Sigmoid colon (tissue), 7 donors: ENCODE data around the gene EIF4ENIF1. TPM values are rescaled to one million over a fixed set of nuclear protein-coding genes. Genes with fewer than 3 reads are reported as not detected.

ENCODE experiments used
- DNase-seq: peaks from one replicate; pipeline ENCODE4 v3.0.0-alpha.2; 2019
- H3K27ac ChIP-seq, 4 donors: fragments of 200-600 bp; sonication (generic); one replicate each; pipeline ENCODE4 v1.5.1; 2016 to 2019; ENCODE audit warnings: mild to moderate bottlenecking in 1 of 4
- H3K27me3 ChIP-seq, 3 donors: fragments of 200-600 bp; sonication (generic); one replicate each; pipeline ENCODE4 v1.5.1; 2019; ENCODE audit warnings: mild to moderate bottlenecking in 1 of 3
- H3K36me3 ChIP-seq, 4 donors: fragments of 200-600 bp; sonication (generic); one replicate each; pipeline ENCODE4 v1.5.1; 2016 to 2019
- H3K4me1 ChIP-seq, 4 donors: fragments of 200-600 bp; sonication (generic); one replicate each; pipeline ENCODE4 v1.5.1; 2017 to 2019
- H3K4me3 ChIP-seq, 4 donors: fragments of 200-600 bp; sonication (generic); one replicate each; pipeline ENCODE4 v1.5.1; 2017 to 2019; ENCODE audit warnings: mild to moderate bottlenecking in 2 of 4, moderate library complexity in 1 of 4
- H3K9me3 ChIP-seq, 4 donors: fragments of 200-600 bp in 3 of 4; sonication (generic) in 3 of 4; one replicate each; pipeline versions ENCODE4 v1.5.1 to v1.6.1; 2013 to 2019
- CTCF ChIP-seq, 4 experiments: fragments of 450-650 bp in 3 of 4; fragments of 200-600 bp in 1 of 4; IDR thresholded peaks; one replicate each; pipeline ENCODE4 v1.5.1; 2016 to 2019; ENCODE audit warnings: antibody characterized with exemption in 4 of 4, mild to moderate bottlenecking in 3 of 4, moderate library complexity in 2 of 4
- EP300 ChIP-seq, 4 donors: sonication (generic); formaldehyde crosslinking; IDR thresholded peaks; one replicate each; pipeline ENCODE4 v1.6.1; 2017; ENCODE audit warnings: antibody characterized with exemption in 4 of 4
- POLR2A ChIP-seq, 2 donors: fragments of 450-650 bp; IDR thresholded peaks; one replicate each; pipeline ENCODE4 v1.6.1; 2016; ENCODE audit warnings: antibody characterized with exemption in 2 of 2, mild to moderate bottlenecking in 2 of 2, moderate library complexity in 2 of 2
- POLR2AphosphoS5 ChIP-seq, 4 donors: sonication (generic); formaldehyde crosslinking; IDR thresholded peaks; one replicate each; pipeline ENCODE4 v1.6.1; 2017; ENCODE audit warnings: antibody characterized with exemption in 4 of 4
- WGBS, 2 donors: extraction: QIAGEN DNeasy Blood & Tissue Kit; methylation state at CpG; one replicate each; pipeline ENCODE4 v1.1.7; 2013; 5-methylcytosine and 5-hydroxymethylcytosine counted together
- intact Hi-C: fragments of 100-400 bp; cut with DNase I; formaldehyde crosslinking; loops from one replicate; pipeline ENCODE4 v1.15.1; 2023
- polyA plus RNA-seq, 3 donors: library from polyadenylated mRNA; stranded (reverse); fragments of 200-250 nt; gene quantifications; one replicate each; pipeline ENCODE4 v1.2.3, GENCODE V29; 2013
- total RNA-seq, 4 donors: library from RNA; depleted of rRNA; stranded (reverse); fragments of >200 nt; gene quantifications; one replicate each; pipeline ENCODE4 v1.1.0, GENCODE V29; 2016
- donor health status: healthy with polysubstance abuse.
- donor health status: Bipolar disorder and iron deficiency.
- donor health status: healthy.

EIF4ENIF1 gene
- total and polyA plus RNA-seq, 7 donors = 5.5 to 23.8 (median 16.6) TPM

GRCh38 chr22:31447337-31447736 is 42.3 kb downstream of the EIF4ENIF1 start:
- Histone ChIP-seq H3K4me3 (no peak overlapping the region), H3K27me3 (no peaks in the 10 kb centered on the region), H3K36me3 (peaks cover 0 to 54% (median 24%) of the 10 kb centered on the region in 4 donors), H3K4me1 (no peaks in the 10 kb centered on the region), H3K9me3 (no peaks in the 10 kb centered on the region), H3K27ac (no peak overlapping the region)
- 97% methylated on average over 3 of the region's 3 CpGs for WGBS, 2 donors
- no peak for DNase-seq
- intact Hi-C loops = no loop called here
- TF ChIP-seq EP300 (IDR thresholded peaks at IDR 0.05) (no peak), POLR2A (IDR thresholded peaks at IDR 0.05) (no peak), CTCF (IDR thresholded peaks at IDR 0.05) (no peak), POLR2AphosphoS5 (IDR thresholded peaks at IDR 0.05) (no peak)

- no peak overlapping the region for H3K4me3 ChIP-seq
- no peaks in the 10 kb centered on the region for H3K27me3 ChIP-seq
- intact Hi-C loops = no loop called here
- no peak overlapping the region for H3K27ac ChIP-seq
- no peaks in the 10 kb centered on the region for H3K9me3 ChIP-seq
- DNase-seq = no peak
- no peaks in the 10 kb centered on the region for H3K4me1 ChIP-seq
- 91 to 93% methylated on average over 2 of the region's 2 CpGs for WGBS, 2 donors
- H3K36me3 ChIP-seq = peaks cover under 1 to 59% (median 29%) of the 10 kb centered on the region in 4 donors
- no peak for TF ChIP-seq POLR2A (IDR thresholded peaks at IDR 0.05)
- no peak for TF ChIP-seq POLR2AphosphoS5 (IDR thresholded peaks at IDR 0.05)
- TF ChIP-seq EP300 (IDR thresholded peaks at IDR 0.05) = no peak
- TF ChIP-seq CTCF (IDR thresholded peaks at IDR 0.05) = no peak
Observed at GRCh38 chr22:31446767-31447166, 42.9 kb downstream of the EIF4ENIF1 start.

GRCh38 chr22:31446208-31446607 is 43.4 kb downstream of the EIF4ENIF1 start:
- no peak for TF ChIP-seq EP300 (IDR thresholded peaks at IDR 0.05)
- TF ChIP-seq POLR2AphosphoS5 (IDR thresholded peaks at IDR 0.05) = no peak
- no peak for TF ChIP-seq POLR2A (IDR thresholded peaks at IDR 0.05)
- no peak for TF ChIP-seq CTCF (IDR thresholded peaks at IDR 0.05)
- H3K4me1 ChIP-seq = no peaks in the 10 kb centered on the region
- intact Hi-C loops = no loop called here
- H3K36me3 ChIP-seq = peaks cover 4 to 65% (median 34%) of the 10 kb centered on the region in 4 donors
- H3K27ac ChIP-seq = no peak overlapping the region
- 86 to 88% methylated on average over 3 of the region's 3 CpGs for whole genome bisulfite sequencing, 2 donors
- H3K9me3 ChIP-seq = no peaks in the 10 kb centered on the region
- H3K27me3 ChIP-seq = no peaks in the 10 kb centered on the region
- H3K4me3 ChIP-seq = no peak overlapping the region
- DNase-seq = no peak

GRCh38 chr22:31445642-31446041 is 44.0 kb downstream of the EIF4ENIF1 start:
- H3K27ac ChIP-seq = no peak overlapping the region
- intact Hi-C loops = no loop called here
- H3K9me3 ChIP-seq = no peaks in the 10 kb centered on the region
- WGBS, 2 donors = 90 to 94% methylated on average over 3 of the region's 3 CpGs
- no peak overlapping the region for H3K4me3 ChIP-seq
- no peak for DNase-seq
- H3K36me3 ChIP-seq = peaks cover 4 to 71% (median 40%) of the 10 kb centered on the region in 4 donors
- H3K27me3 ChIP-seq = no peaks in the 10 kb centered on the region
- TF ChIP-seq CTCF (IDR thresholded peaks at IDR 0.05) = no peak
- no peak for TF ChIP-seq POLR2A (IDR thresholded peaks at IDR 0.05)
- TF ChIP-seq POLR2AphosphoS5 (IDR thresholded peaks at IDR 0.05) = no peak
- no peak for TF ChIP-seq EP300 (IDR thresholded peaks at IDR 0.05)
- no peaks in the 10 kb centered on the region for H3K4me1 ChIP-seq

- intact Hi-C loops = no loop called here
- 91% methylated on average over 7 of the region's 7 CpGs for WGBS, 2 donors
Observed at GRCh38 chr22:31443516-31443915, 46.1 kb downstream of the EIF4ENIF1 start.

More at GRCh38 chr22:31443516-31443915, 46.1 kb downstream of the EIF4ENIF1 start:
- Histone ChIP-seq H3K4me3 (no peak overlapping the region), H3K27me3 (no peaks in the 10 kb centered on the region), H3K36me3 (peaks cover 10 to 92% (median 57%) of the 10 kb centered on the region in 4 donors), H3K27ac (no peak overlapping the region), H3K4me1 (no peaks in the 10 kb centered on the region), H3K9me3 (no peaks in the 10 kb centered on the region)
- TF ChIP-seq POLR2AphosphoS5 (IDR thresholded peaks at IDR 0.05) (no peak), EP300 (IDR thresholded peaks at IDR 0.05) (no peak), POLR2A (IDR thresholded peaks at IDR 0.05) (no peak), CTCF (IDR thresholded peaks at IDR 0.05) (no peak)
- no peak for DNase-seq
